ENCODE results near the gene SMIM7. TPM values are rescaled to one million over a fixed set of nuclear protein-coding genes. Genes with fewer than 3 reads are reported as not detected.

SMIM7 gene
- total RNA-seq, 1 donor from 2014 or later = 75.1 TPM

DNA sequence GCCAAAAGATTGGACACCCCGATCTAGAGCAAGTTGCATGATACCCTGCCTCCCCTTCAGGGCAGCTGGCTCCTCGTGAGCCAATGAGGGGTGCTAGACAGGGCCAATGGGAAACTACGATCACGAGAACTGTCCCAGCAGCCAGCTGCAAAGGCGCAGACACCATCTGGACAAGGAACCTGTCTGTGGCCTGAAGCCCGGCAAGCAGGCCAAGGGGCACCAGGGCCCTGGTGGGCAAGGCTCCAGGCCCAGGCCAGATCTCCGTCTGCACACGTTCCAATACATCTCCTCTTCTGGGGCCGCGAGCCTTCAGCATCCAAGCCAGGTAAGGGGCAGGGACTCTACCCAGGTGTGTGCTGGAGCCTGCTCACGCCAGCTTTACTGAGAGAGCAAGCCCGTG lies 52.1 kb downstream of the SMIM7 start:
- no peak for TF ChIP-seq POLR2A (IDR thresholded peaks at IDR 0.05)
- TF ChIP-seq, protein P1, sequence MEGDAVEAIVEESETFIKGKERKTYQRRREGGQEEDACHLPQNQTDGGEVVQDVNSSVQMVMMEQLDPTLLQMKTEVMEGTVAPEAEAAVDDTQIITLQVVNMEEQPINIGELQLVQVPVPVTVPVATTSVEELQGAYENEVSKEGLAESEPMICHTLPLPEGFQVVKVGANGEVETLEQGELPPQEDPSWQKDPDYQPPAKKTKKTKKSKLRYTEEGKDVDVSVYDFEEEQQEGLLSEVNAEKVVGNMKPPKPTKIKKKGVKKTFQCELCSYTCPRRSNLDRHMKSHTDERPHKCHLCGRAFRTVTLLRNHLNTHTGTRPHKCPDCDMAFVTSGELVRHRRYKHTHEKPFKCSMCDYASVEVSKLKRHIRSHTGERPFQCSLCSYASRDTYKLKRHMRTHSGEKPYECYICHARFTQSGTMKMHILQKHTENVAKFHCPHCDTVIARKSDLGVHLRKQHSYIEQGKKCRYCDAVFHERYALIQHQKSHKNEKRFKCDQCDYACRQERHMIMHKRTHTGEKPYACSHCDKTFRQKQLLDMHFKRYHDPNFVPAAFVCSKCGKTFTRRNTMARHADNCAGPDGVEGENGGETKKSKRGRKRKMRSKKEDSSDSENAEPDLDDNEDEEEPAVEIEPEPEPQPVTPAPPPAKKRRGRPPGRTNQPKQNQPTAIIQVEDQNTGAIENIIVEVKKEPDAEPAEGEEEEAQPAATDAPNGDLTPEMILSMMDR (IDR thresholded peaks at IDR 0.05) = no peak
- no peak for TF ChIP-seq POLR2AphosphoS5 (IDR thresholded peaks at IDR 0.05; ENCODE audit: insufficient read depth in 1 of 2, low read depth in 1 of 2)
- no peaks in the 10 kb centered on the region for H3K9me3 ChIP-seq
- peaks cover 74% of the 10 kb centered on the region for H3K4me1 ChIP-seq
- H3K27ac ChIP-seq = peak overlapping the region; percentile 68
- no peak for DNase-seq (ENCODE audit: extremely low spot score in 2 of 2)
- intact Hi-C loops (cut with DNase I) = no loop called here
- no peaks in the 10 kb centered on the region for H3K36me3 ChIP-seq
- no peak overlapping the region for H3K4me3 ChIP-seq
- no peaks in the 10 kb centered on the region for H3K27me3 ChIP-seq

DNA sequence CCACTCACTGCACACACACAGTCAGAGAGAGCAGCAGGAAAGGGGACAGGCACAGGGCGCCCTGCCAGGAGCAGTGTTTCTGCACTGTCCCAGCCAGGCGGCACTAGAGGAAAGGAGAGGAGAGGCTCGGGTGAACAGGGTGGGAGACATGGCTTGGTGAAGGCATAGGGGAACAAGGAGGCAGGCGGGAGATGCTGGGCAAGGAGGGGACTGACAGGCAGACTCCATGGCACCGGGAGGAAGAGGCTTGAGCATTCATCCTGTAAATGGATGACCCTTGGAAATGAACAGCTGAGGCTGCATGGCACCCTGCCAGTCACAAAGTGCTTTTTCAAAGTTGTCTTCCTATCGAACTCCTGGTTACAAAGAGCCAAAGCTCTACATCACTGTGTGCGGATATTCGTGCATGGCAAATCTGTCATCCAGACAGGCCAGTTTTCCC lies 54.4 kb downstream of the SMIM7 start:
- no peak for TF ChIP-seq POLR2AphosphoS5 (IDR thresholded peaks at IDR 0.05; ENCODE audit: insufficient read depth in 1 of 2, low read depth in 1 of 2)
- no peak for TF ChIP-seq POLR2A (IDR thresholded peaks at IDR 0.05)
- TF ChIP-seq, protein P1 (IDR thresholded peaks at IDR 0.05) = no peak
- Histone ChIP-seq H3K4me1 (peaks cover 53% of the 10 kb centered on the region), H3K9me3 (no peaks in the 10 kb centered on the region), H3K27me3 (no peaks in the 10 kb centered on the region), H3K4me3 (no peak overlapping the region), H3K36me3 (no peaks in the 10 kb centered on the region), H3K27ac (no peak overlapping the region)
- intact Hi-C loops (cut with DNase I) = no loop called here
- DNase-seq (ENCODE audit: extremely low spot score in 2 of 2) = no peak

DNA sequence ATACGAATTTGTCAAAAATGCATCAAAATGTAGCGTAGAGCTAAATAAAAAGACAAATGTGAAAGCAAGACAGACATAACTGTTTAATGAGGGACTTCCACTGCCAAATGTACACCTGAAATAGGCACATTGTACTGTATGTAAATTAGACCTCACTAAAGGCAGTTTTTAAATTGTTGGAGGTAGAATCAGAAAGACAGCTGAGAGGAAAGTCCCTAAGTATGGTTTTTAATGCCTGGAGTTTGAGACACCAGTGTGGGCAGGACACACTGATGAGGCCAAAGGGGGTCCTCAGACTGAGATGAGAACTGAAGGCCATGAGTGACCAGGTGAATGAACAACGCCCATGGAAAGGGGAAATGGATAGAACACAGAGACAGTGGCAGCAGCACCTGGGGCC lies 54.8 kb downstream of the SMIM7 start:
- no peak overlapping the region for H3K4me3 ChIP-seq
- peaks cover 51% of the 10 kb centered on the region for H3K4me1 ChIP-seq
- H3K9me3 ChIP-seq = no peaks in the 10 kb centered on the region
- intact Hi-C loops (cut with DNase I) = no loop called here
- no peak for DNase-seq (ENCODE audit: extremely low spot score in 2 of 2)
- TF ChIP-seq POLR2AphosphoS5 (IDR thresholded peaks at IDR 0.05; ENCODE audit: insufficient read depth in 1 of 2, low read depth in 1 of 2) (no peak), POLR2A (IDR thresholded peaks at IDR 0.05) (no peak)
- TF ChIP-seq, protein P1 (IDR thresholded peaks at IDR 0.05) = no peak
- no peak overlapping the region for H3K27ac ChIP-seq
- H3K36me3 ChIP-seq = no peaks in the 10 kb centered on the region
- no peaks in the 10 kb centered on the region for H3K27me3 ChIP-seq

DNA sequence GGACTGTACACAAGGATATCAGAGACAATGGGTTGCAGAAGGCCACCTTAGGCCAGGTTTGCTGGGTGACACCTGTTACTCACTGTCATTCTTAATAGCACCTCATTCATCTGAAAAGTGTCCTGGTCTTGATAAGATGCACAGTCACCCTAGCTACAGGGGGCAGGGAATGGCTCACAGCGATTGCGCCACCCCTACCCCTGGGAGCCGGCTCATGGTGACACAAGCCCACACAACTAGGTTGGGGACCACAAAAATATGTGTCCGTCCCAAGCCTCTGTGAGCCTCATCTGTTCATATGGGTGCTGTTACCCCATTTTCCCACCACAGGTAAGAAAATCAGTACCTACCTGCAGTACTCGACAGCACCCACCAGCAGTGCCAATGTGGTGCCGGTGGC lies 55.3 kb downstream of the SMIM7 start:
- H3K27me3 ChIP-seq = no peaks in the 10 kb centered on the region
- TF ChIP-seq POLR2A (IDR thresholded peaks at IDR 0.05) (no peak), POLR2AphosphoS5 (IDR thresholded peaks at IDR 0.05; ENCODE audit: insufficient read depth in 1 of 2, low read depth in 1 of 2) (no peak)
- TF ChIP-seq, protein P1 (IDR thresholded peaks at IDR 0.05) = no peak
- no peaks in the 10 kb centered on the region for H3K36me3 ChIP-seq
- DNase-seq (ENCODE audit: extremely low spot score in 2 of 2) = no peak
- intact Hi-C loops (cut with DNase I) = no loop called here
- no peak overlapping the region for H3K27ac ChIP-seq
- peaks cover 51% of the 10 kb centered on the region for H3K4me1 ChIP-seq
- H3K9me3 ChIP-seq = no peaks in the 10 kb centered on the region
- H3K4me3 ChIP-seq = no peak overlapping the region

DNA sequence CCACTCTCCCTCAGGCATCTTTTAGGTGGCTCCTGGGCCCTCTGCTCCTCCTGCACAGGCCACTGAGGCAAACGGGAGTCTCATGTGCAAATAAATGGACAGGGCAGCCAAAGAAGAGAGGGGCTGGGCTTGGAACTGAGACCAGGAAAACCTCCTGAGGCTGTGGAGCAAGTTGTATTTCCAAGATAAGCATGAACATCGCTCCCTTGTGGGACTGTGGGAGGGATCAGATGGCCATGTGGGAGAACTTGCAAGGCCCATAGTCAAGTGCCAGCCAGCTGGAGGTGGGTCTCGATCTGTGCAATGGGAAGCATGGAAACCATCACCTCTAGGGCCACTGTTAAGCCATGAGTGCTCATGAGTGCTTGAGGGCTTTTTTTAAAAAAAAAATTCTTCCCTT lies 56.9 kb downstream of the SMIM7 start:
- TF ChIP-seq, protein P1 (IDR thresholded peaks at IDR 0.05) = no peak
- TF ChIP-seq POLR2AphosphoS5 (IDR thresholded peaks at IDR 0.05; ENCODE audit: insufficient read depth in 1 of 2, low read depth in 1 of 2) = no peak
- no peak for TF ChIP-seq POLR2A (IDR thresholded peaks at IDR 0.05)
- Histone ChIP-seq H3K36me3 (no peaks in the 10 kb centered on the region), H3K4me3 (no peak overlapping the region), H3K27me3 (no peaks in the 10 kb centered on the region), H3K4me1 (peaks cover 50% of the 10 kb centered on the region), H3K9me3 (no peaks in the 10 kb centered on the region), H3K27ac (no peak overlapping the region)
- no peak for DNase-seq (ENCODE audit: extremely low spot score in 2 of 2)
- intact Hi-C loops (cut with DNase I) = no loop called here

All from vagina (tissue), 2 donors.